ENCODE measurements around the gene ATCAY.
A peak's percentile ranks its signal among the peaks of the same experiment; 100 is the strongest.

ATCAY gene

DNA sequence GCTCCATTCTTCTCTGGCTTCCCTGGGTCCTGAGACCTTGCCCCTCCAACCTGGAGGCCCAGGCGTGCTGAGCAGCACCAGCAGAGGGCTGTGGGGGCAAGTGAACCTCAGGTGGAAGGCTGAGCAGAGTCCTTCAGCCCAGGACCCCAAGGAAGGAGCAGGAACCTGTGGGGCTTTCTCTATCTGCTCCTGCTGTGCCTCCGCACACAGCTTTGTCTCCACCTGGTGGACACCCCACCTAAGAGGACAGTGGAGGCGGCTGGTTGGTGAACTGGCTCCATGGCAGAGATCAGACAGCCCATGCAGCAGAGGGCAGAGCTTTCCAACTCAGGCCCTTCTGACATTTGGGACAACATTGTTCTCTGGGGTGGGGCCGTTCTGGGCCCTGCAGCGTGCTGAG is 31.4 kb upstream of the ATCAY start:
- peak; percentile 14 to 55 for DNase-seq (ENCODE audit: low read depth in 1 of 2, low spot score in 1 of 2)
- H3K4me3 ChIP-seq (replicated peaks; ENCODE audit: insufficient read depth, low read length) = no peak overlapping the region
- no peak for TF ChIP-seq GABPA (IDR thresholded peaks at IDR 0.05; ENCODE audit: low read depth)
- TF ChIP-seq, protein P1, sequence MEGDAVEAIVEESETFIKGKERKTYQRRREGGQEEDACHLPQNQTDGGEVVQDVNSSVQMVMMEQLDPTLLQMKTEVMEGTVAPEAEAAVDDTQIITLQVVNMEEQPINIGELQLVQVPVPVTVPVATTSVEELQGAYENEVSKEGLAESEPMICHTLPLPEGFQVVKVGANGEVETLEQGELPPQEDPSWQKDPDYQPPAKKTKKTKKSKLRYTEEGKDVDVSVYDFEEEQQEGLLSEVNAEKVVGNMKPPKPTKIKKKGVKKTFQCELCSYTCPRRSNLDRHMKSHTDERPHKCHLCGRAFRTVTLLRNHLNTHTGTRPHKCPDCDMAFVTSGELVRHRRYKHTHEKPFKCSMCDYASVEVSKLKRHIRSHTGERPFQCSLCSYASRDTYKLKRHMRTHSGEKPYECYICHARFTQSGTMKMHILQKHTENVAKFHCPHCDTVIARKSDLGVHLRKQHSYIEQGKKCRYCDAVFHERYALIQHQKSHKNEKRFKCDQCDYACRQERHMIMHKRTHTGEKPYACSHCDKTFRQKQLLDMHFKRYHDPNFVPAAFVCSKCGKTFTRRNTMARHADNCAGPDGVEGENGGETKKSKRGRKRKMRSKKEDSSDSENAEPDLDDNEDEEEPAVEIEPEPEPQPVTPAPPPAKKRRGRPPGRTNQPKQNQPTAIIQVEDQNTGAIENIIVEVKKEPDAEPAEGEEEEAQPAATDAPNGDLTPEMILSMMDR (IDR thresholded peaks at IDR 0.05; ENCODE audit: insufficient read depth, low read length) = peak; percentile 68
- H3K27ac ChIP-seq (replicated peaks) = no peak overlapping the region
- H3K27me3 ChIP-seq (ENCODE audit: insufficient read depth, poor library complexity, severe bottlenecking) = no peaks in the 10 kb centered on the region

DNA sequence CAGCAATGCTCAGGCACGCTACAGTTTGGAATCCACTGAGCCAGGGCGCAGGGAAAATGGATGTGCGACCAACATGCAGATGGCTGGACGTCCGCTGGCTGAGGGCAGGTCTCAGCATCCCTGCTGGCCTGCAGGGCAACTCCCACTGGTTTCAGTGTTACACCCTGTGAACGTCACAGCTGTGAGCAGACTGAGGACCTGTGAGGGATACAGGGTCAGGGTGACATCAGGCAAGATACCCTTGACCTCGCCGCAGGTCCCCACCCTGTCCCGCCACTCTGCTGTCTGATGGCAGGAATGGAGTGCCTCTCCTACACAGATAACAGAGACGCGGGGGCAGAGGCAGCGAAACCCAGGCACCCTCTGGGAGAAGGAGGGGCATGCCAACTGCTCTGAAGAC is 30.7 kb upstream of the ATCAY start:
- DNase-seq (ENCODE audit: low read depth in 1 of 2, low spot score in 1 of 2) = no peak
- TF ChIP-seq, protein P1 (IDR thresholded peaks at IDR 0.05; ENCODE audit: insufficient read depth, low read length) = no peak
- no peak for TF ChIP-seq POLR2AphosphoS5 (IDR thresholded peaks at IDR 0.05; ENCODE audit: low read depth)
- Histone ChIP-seq H3K27ac (replicated peaks) (no peak overlapping the region), H3K4me3 (replicated peaks; ENCODE audit: insufficient read depth, low read length) (no peak overlapping the region), H3K27me3 (ENCODE audit: insufficient read depth, poor library complexity, severe bottlenecking) (no peaks in the 10 kb centered on the region)

DNA sequence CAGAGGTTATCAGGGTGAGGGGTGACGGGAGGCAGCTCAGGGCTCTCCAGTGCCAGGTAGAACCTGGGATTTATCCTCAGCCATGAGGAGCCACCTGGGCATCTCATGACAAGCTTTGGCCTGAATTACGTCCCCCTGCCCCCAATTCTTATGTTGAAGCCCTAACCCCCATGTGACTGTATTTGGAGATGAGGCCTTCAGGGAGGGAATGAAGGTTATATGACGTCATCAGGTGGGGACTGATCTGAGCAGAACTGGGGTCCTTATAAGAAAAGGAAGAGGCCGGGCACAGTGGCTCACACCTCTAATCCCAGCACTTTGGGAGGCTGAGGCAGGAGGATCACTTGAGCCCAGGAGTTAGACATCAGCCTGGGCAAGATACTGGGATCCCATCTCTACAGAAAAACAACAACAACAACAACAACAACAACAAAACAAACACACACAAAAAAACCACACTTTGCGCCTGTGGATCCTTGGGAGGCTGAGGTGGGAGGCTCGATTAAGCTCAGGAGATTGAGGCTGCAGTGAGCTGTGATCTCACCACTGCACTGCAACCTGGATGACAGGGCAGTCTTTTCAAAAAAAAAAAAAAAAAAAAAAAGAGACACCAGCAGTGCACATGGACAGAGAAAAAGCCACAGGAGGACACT is 30.0 kb upstream of the ATCAY start:
- Histone ChIP-seq H3K4me3 (replicated peaks; ENCODE audit: insufficient read depth, low read length) (no peak overlapping the region), H3K27me3 (ENCODE audit: insufficient read depth, poor library complexity, severe bottlenecking) (no peaks in the 10 kb centered on the region), H3K27ac (replicated peaks) (no peak overlapping the region)
- no peak for DNase-seq (ENCODE audit: low read depth in 1 of 2, low spot score in 1 of 2)
- TF ChIP-seq POLR2AphosphoS5 (IDR thresholded peaks at IDR 0.05; ENCODE audit: low read depth) = no peak
- TF ChIP-seq, protein P1 (IDR thresholded peaks at IDR 0.05; ENCODE audit: insufficient read depth, low read length) = no peak
- TF ChIP-seq, protein P2, sequence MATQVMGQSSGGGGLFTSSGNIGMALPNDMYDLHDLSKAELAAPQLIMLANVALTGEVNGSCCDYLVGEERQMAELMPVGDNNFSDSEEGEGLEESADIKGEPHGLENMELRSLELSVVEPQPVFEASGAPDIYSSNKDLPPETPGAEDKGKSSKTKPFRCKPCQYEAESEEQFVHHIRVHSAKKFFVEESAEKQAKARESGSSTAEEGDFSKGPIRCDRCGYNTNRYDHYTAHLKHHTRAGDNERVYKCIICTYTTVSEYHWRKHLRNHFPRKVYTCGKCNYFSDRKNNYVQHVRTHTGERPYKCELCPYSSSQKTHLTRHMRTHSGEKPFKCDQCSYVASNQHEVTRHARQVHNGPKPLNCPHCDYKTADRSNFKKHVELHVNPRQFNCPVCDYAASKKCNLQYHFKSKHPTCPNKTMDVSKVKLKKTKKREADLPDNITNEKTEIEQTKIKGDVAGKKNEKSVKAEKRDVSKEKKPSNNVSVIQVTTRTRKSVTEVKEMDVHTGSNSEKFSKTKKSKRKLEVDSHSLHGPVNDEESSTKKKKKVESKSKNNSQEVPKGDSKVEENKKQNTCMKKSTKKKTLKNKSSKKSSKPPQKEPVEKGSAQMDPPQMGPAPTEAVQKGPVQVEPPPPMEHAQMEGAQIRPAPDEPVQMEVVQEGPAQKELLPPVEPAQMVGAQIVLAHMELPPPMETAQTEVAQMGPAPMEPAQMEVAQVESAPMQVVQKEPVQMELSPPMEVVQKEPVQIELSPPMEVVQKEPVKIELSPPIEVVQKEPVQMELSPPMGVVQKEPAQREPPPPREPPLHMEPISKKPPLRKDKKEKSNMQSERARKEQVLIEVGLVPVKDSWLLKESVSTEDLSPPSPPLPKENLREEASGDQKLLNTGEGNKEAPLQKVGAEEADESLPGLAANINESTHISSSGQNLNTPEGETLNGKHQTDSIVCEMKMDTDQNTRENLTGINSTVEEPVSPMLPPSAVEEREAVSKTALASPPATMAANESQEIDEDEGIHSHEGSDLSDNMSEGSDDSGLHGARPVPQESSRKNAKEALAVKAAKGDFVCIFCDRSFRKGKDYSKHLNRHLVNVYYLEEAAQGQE (IDR thresholded peaks at IDR 0.05; ENCODE audit: insufficient replicate concordance, low read depth) = no peak
- TF ChIP-seq SPI1 (IDR thresholded peaks at IDR 0.05; ENCODE audit: borderline replicate concordance, low read depth) = no peak
- TF ChIP-seq GABPA (IDR thresholded peaks at IDR 0.05; ENCODE audit: low read depth) = no peak

DNA sequence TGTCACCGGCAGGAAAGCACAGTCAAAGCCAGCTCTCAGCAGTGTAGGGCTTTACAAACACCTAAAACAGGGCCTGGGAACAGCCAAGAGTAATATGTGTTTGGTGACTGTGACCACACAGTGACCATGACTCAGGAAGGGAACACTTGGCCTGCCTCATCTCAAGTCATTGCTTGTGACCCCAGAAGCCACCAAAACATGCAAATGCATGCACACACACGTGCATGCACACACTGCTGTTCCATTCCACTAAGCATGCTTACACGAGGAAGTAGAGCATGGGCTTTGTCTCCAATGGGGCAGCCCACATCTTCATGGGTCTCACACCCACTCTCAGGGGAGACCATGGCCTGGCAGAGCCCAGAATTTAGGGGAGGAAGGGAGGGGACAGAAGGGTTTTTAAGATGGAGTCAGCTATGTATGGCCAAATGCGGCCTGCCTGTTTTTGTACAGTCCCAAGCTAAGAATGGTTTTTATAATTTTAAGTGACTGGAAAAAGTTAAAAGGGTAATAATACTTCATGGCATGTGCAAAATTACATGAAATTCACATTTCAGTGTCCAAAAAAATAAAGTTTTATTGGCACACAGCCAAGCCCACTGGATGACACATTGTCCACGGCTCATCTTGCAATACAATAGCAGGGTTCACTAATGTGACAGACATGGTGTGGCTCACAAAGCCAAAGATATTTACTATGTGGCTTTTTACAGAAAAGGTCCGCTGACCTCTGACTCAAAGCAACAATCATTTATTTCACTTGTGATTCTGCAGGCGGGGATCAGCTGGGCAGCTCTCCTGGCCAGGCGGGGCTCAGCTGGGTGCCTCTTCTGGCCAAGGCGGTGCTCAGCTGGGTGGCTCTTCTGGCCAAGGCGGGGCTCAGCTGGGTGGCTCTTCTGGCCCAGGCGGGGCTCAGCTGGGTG is 29.0 kb upstream of the ATCAY start:
- H3K4me3 ChIP-seq (replicated peaks; ENCODE audit: insufficient read depth, low read length) = no peak overlapping the region
- H3K27me3 ChIP-seq (ENCODE audit: insufficient read depth, poor library complexity, severe bottlenecking) = no peaks in the 10 kb centered on the region
- DNase-seq (ENCODE audit: low read depth in 1 of 2, low spot score in 1 of 2) = no peak
- TF ChIP-seq, protein P2 (IDR thresholded peaks at IDR 0.05; ENCODE audit: insufficient replicate concordance, low read depth) = no peak
- no peak for TF ChIP-seq POLR2AphosphoS5 (IDR thresholded peaks at IDR 0.05; ENCODE audit: low read depth)
- H3K27ac ChIP-seq (replicated peaks) = no peak overlapping the region

All from HL-60 (cell line).